RWPE2 (cell line): ENCODE measurements around the gene MEIS1.

Experiments
- ATAC-seq: fragments of 200-7000 bp; cut with Tn5 transposase; 3 replicates; pipeline ENCODE4 v1.9.1; 2021; ENCODE audit warnings: low read depth
- DNase-seq: peaks from one replicate; pipeline ENCODE4 v3.0.0-alpha.2; 2020; ENCODE audit warnings: low spot score
- H3K27ac ChIP-seq: fragments of 450-650 bp; 2 replicates; pipeline ENCODE4 v1.5.1; 2017; ENCODE audit warnings: mild to moderate bottlenecking; ENCODE audit not compliant: poor library complexity, severe bottlenecking
- H3K27me3 ChIP-seq: fragments of 250-450 bp; sonication (Bioruptor Pico); 2 replicates; pipeline ENCODE4 v1.5.1; 2021; ENCODE audit warnings: mild to moderate bottlenecking, moderate library complexity; ENCODE audit not compliant: insufficient read depth, poor library complexity, severe bottlenecking
- H3K36me3 ChIP-seq: fragments of 250-450 bp; sonication (Bioruptor Pico); 2 replicates; pipeline ENCODE4 v1.5.1; 2020; ENCODE audit warnings: low read depth, mild to moderate bottlenecking, moderate library complexity
- H3K4me1 ChIP-seq: fragments of 250-450 bp; sonication (Bioruptor Pico); 2 replicates; pipeline ENCODE4 v1.5.1; 2021; ENCODE audit warnings: mild to moderate bottlenecking, moderate library complexity; ENCODE audit not compliant: insufficient read depth, poor library complexity, severe bottlenecking
- H3K4me3 ChIP-seq: fragments of 250-450 bp; sonication (Bioruptor Pico); 2 replicates; pipeline ENCODE4 v1.5.1; 2021; ENCODE audit warnings: mild to moderate bottlenecking, moderate library complexity; ENCODE audit not compliant: severe bottlenecking
- H3K9me3 ChIP-seq: fragments of 250-450 bp; sonication (Bioruptor Pico); 2 replicates; pipeline ENCODE4 v1.5.1; 2021; ENCODE audit warnings: mild to moderate bottlenecking, moderate library complexity; ENCODE audit not compliant: severe bottlenecking
- TF ChIP-seq, protein P1 (sequence below): fragments of 450-650 bp; IDR thresholded peaks from one replicate; pipeline ENCODE4 v1.5.1; 2017; ENCODE audit warnings: mild to moderate bottlenecking, moderate library complexity; ENCODE audit not compliant: poor library complexity, severe bottlenecking

Gene MEIS1

GRCh38 chr2:66430505-66431273 lies 4.2 kb upstream of the MEIS1 start:
- Histone ChIP-seq H3K36me3 (no peaks in the 10 kb centered on the region), H3K27me3 (peaks cover 3% of the 10 kb centered on the region), H3K9me3 (no peaks in the 10 kb centered on the region), H3K27ac (no peak overlapping the region), H3K4me1 (peaks cover 7% of the 10 kb centered on the region), H3K4me3 (no peak overlapping the region)
- TF ChIP-seq, protein P1, sequence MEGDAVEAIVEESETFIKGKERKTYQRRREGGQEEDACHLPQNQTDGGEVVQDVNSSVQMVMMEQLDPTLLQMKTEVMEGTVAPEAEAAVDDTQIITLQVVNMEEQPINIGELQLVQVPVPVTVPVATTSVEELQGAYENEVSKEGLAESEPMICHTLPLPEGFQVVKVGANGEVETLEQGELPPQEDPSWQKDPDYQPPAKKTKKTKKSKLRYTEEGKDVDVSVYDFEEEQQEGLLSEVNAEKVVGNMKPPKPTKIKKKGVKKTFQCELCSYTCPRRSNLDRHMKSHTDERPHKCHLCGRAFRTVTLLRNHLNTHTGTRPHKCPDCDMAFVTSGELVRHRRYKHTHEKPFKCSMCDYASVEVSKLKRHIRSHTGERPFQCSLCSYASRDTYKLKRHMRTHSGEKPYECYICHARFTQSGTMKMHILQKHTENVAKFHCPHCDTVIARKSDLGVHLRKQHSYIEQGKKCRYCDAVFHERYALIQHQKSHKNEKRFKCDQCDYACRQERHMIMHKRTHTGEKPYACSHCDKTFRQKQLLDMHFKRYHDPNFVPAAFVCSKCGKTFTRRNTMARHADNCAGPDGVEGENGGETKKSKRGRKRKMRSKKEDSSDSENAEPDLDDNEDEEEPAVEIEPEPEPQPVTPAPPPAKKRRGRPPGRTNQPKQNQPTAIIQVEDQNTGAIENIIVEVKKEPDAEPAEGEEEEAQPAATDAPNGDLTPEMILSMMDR, result no peak
- ATAC-seq (no peak), DNase-seq (no peak)

DNA sequence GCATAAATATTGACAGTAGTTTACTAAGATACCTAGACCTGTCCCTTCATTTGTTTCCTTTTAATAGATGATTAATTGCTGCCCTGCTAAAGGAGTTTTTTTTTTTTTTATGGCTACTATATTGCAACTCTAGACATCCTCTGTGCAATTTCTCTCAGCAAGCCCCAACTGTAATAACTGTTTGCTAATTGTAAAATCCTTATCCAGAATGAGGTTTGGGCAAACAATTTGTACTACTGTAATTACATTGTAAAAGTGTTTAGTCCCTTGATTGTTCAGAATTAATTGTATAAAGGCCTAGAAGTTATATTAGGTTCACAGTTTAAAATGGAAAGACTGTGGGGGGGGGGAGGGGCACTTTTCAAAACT lies 3.7 kb upstream of the MEIS1 start:
- no peaks in the 10 kb centered on the region for H3K36me3 ChIP-seq
- no peak for DNase-seq
- TF ChIP-seq, protein P1, result no peak
- no peaks in the 10 kb centered on the region for H3K9me3 ChIP-seq
- ATAC-seq, result no peak
- H3K27ac ChIP-seq, result no peak overlapping the region
- peaks cover 7% of the 10 kb centered on the region for H3K4me1 ChIP-seq
- no peak overlapping the region for H3K4me3 ChIP-seq
- H3K27me3 ChIP-seq, result peaks cover 3% of the 10 kb centered on the region

DNA sequence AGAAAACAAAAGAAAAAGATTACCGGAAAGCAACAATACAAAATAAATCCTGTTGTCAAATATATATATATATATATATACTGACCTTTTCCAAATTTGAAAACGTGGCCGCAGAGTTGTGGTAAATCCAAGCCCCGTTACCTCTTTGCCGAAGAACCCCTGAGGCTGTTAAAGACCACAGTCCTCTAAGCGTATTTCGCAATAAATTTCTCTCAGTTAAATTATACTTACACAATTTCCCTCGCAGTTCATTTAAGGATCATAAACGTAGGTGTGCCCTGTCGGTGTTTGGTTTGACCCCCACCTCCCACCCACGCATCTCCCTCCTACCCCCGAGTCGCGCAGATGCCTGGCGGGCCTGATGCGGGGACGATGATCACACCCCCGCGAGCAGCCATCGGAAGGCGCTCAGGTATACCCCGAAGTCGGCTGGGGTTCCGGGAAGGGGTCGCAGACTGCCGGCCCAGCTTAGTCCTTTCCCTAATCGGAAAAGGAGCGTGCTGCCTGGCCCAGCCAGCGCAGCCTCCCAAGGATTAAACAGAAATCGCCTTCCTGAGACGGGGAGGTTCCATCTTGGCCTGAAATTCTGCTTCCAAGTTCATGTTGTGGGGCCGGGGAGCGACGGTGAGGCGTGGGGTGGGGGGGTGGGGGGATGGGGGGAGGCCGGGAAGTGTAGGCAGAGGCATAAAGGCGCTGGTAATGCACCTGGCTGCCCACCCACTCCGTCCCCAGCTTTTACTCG lies 2.9 kb upstream of the MEIS1 start:
- H3K4me3 ChIP-seq, result no peak overlapping the region
- ATAC-seq (no peak), DNase-seq (no peak)
- H3K27me3 ChIP-seq, result peaks cover 3% of the 10 kb centered on the region
- H3K36me3 ChIP-seq, result no peaks in the 10 kb centered on the region
- peaks cover 7% of the 10 kb centered on the region for H3K4me1 ChIP-seq
- no peaks in the 10 kb centered on the region for H3K9me3 ChIP-seq
- TF ChIP-seq, protein P1, result no peak
- no peak overlapping the region for H3K27ac ChIP-seq

DNA sequence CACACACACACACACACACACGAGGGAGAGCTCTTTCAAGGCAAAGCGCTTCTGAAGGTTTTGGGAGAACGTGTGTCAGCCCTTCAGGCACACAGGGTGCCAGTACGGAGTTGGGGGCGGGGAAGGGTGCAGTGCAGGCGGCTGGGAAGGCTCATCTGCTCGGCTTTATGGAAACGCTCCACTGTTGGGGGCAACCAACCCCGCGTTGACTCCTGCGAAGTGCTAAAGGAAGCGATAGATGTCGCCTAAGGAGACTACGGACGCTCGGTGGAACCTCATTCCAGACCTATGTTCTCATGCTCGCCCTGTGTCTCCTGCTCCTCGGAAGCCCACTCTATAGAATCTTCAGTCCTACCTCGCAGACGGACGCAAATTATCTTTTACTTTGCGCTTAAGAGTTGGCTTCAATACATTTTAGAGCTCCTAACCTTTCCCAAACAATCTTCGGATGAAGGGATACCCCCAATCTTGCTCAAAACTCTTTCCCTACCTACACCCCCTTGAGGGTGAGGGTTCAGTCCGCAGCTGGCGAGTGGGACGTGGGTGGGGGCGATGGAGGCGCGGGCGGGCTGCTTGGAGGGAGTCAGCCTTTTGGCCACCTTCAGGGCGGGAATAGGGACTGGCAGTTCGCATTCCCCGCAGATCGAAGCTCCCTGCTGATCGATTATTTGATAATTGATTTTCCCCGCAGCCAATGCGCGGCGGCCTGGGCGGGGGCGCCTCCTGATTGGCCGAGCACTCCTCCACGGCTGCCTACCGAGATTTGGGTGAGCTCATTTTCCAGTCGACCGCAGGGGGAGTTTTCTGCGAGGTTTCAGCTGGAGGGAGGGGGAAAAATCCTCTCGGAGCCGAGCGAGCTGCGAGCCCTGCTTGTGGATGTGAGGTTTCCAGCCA lies 1.9 kb upstream of the MEIS1 start:
- TF ChIP-seq, protein P1, result peak; percentile 8
- H3K4me3 ChIP-seq, result peak overlapping the region; percentile 81

More for the DNA sequence above, 1.9 kb upstream of the MEIS1 start:
- Histone ChIP-seq H3K4me1 (no peaks in the 10 kb centered on the region), H3K27me3 (no peaks in the 10 kb centered on the region), H3K27ac (peak overlapping the region; percentile 80), H3K36me3 (0 out of 2 replicates have a peak, but pooled peaks cover 4% of the 10 kb centered on the region), H3K9me3 (no peaks in the 10 kb centered on the region)
- ATAC-seq, result peak; percentile 64
- peak; percentile 85 for DNase-seq
